HT-29 (cell line): ENCODE results near the gene ESRRA. TPM values are rescaled to one million over a fixed set of nuclear protein-coding genes. Genes with fewer than 3 reads are reported as not detected.
"Not testable (repeated sequence)": the region's sequence is repeated elsewhere in the genome, so short reads cannot be mapped to it uniquely, and the experiment has no call there.

Source experiments
- DNase-seq: peaks from one replicate; pipeline ENCODE4 v3.0.0-alpha.2; 2015; ENCODE audit warnings: low spot score
- total RNA-seq: library from RNA; depleted of rRNA; stranded (reverse); fragments of >200 nt; shearing (Covaris generic); gene quantifications from 2 replicates; pipeline ENCODE4 v1.2.3, GENCODE V29; 2014

The ESRRA gene
- total RNA-seq, 1 experiment from 2014 or later: 180 TPM

- no peak for DNase-seq
Observed at GRCh38 chr11:64313491-64314145, 8.3 kb downstream of the ESRRA start.

GRCh38 chr11:64314146-64314804, 9.0 kb downstream of the ESRRA start:
- DNase-seq: no peak

GRCh38 chr11:64314805-64315561, 9.7 kb downstream of the ESRRA start:
- no peak for DNase-seq

- not testable (repeated sequence) for DNase-seq
Observed at GRCh38 chr11:64315667-64316526, 10.6 kb downstream of the ESRRA start.

GRCh38 chr11:64316672-64317324, 11.5 kb downstream of the ESRRA start:
- DNase-seq: peak; percentile 91

GRCh38 chr11:64317325-64317960, 12.1 kb downstream of the ESRRA start, which contains the start of gene TRMT112:
Gene TRMT112, minus strand, starts transcription at chr11:64317559. Its CDS starts 33 bp downstream, at chr11:64317526.
- peak; percentile 100 for DNase-seq

GRCh38 chr11:64317961-64318765, 12.8 kb downstream of the ESRRA start, which contains the start of gene PRDX5:
Gene PRDX5, plus strand, starts transcription at chr11:64318121. Its CDS starts 95 bp downstream, at chr11:64318216.
- peak; percentile 99 for DNase-seq

- DNase-seq: no peak
Observed at GRCh38 chr11:64318766-64319761, 13.7 kb downstream of the ESRRA start.

GRCh38 chr11:64320556-64320955, 15.2 kb downstream of the ESRRA start:
- no peak for DNase-seq

GRCh38 chr11:64321026-64321425, 15.7 kb downstream of the ESRRA start:
- no peak for DNase-seq

GRCh38 chr11:64321533-64321932, 16.2 kb downstream of the ESRRA start:
- DNase-seq: peak; percentile 89

GRCh38 chr11:64322925-64323260, 17.6 kb downstream of the ESRRA start:
- DNase-seq: no peak

- no peak for DNase-seq
Observed at GRCh38 chr11:64323373-64323772, 18.0 kb downstream of the ESRRA start.

- not testable (repeated sequence) for DNase-seq
Observed at GRCh38 chr11:64323984-64324383, 18.7 kb downstream of the ESRRA start.

GRCh38 chr11:64324692-64325469, 19.6 kb downstream of the ESRRA start:
- DNase-seq: no peak

- no peak for DNase-seq
Observed at GRCh38 chr11:64327375-64327774, 22.1 kb downstream of the ESRRA start.

GRCh38 chr11:64327993-64328392, 22.7 kb downstream of the ESRRA start:
- no peak for DNase-seq

- DNase-seq: no peak
Observed at GRCh38 chr11:64330888-64331287, 25.6 kb downstream of the ESRRA start.
